Dedifferentiated amniotic fluid mesenchymal stem cell (primary cell): ENCODE results near the gene IPP.
"Not testable (repeated sequence)": the region's sequence is repeated elsewhere in the genome, so short reads cannot be mapped to it uniquely, and the experiment has no call there.

Experiments used
- DNase-seq: peaks from one replicate; pipeline ENCODE4 v3.0.0-alpha.2; 2016; ENCODE audit errors: extremely low spot score

The IPP gene

GRCh38 chr1:45739641-45740156, 10.8 kb downstream of the IPP start:
- DNase-seq, result not testable (repeated sequence)

- no peak for DNase-seq
Observed at GRCh38 chr1:45739137-45739536, 11.3 kb downstream of the IPP start.

DNA sequence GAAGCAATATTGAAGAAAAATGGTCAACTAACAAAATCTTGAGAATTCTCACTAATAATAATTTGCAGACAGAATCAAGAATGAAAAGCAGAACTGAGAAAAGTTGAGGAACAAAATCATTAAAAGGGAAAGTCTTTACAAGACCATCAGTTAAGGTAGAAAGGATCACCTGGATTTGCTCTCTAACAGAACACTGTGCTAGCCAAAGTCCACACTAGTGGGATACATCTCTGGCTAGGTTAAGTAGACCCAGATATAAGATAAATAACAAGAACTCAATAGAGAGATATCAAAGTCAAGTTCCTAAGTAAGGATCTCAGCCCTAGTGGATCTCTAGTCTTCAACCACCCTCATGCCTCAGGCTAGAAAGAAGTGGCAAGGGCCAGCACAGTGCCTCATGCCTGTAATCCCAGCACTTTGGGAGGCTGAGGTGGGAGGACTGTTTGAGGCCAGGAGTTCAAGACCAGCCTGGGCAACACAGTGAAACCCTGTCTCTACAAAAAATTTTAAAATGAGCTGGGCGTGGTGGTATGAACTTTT, 19.6 kb downstream of the IPP start:
- no peak for DNase-seq

GRCh38 chr1:45730075-45730779, 20.2 kb downstream of the IPP start:
- no peak for DNase-seq

- not testable (repeated sequence) for DNase-seq
Observed at GRCh38 chr1:45726007-45726406, 24.4 kb downstream of the IPP start.

DNA sequence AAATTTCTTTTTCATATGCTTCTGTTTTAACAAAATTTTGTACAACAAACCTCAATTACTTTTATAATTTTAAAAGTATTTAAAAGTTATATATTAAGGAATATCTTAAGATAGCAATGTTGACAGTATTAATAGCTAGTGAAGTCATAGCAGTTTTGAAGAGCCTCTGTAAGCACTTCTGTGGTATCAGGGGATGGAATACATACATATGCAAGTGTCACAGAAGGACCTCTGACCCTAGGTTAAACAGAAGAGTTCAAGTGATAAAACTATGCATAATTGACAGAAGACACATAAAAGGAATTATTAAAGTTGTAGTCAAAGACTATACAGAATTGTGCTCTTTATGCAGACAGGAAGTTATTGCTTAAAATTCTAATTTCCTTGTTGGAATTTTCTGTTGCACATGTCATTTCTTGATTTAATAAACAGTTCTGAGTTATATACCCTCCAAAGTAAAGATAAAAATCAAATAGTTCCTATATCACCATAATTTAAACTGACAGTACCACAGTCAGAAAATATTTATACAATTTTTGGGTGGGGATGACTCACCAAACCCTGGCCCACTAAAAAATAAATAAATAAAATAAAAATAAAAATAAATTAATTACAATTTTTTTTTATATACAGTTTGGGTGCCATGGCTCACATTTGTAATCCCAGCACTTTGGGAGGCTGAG, 27.1 kb downstream of the IPP start:
- DNase-seq, result peak; percentile 24

DNA sequence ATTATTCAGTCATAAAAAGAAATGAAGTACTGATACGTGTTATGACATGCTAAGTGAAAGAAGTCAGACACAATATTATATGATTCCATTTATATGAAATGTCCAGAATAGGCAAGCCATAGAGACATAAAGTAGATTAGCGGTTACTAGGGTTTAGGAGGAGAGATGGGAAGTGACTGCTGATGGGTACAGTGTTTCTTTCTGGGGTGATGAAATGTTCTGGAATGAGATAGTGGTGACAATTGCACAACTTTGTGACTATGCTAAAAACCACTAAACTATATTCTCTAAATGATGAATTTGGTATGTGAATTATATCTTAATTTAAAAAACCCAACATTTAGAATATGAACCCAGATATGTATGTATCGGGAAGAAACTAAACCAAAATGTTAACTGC, 27.6 kb downstream of the IPP start:
- no peak for DNase-seq

GRCh38 chr1:45721207-45721606, 29.2 kb downstream of the IPP start:
- DNase-seq, result peak; percentile 76

DNA sequence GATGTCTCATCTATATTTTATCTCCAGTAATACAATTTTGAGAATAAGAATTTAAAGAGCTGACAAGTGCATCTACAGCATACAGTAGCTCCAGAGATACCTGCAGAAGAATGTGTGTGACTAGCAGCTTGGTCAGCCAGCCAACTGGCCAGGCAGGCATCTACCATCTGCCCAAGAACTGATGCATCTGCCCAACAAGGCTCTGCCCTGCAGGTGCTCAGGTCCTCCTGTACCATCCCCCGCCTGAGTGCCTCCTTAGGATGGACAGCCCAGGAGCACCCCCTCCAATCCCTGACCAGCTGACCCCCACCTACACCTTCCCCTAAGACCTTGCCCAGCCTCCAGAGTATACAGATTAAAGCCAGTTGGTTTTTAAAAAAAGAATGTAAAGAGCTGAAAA, 32.2 kb downstream of the IPP start:
- DNase-seq, result no peak

DNA sequence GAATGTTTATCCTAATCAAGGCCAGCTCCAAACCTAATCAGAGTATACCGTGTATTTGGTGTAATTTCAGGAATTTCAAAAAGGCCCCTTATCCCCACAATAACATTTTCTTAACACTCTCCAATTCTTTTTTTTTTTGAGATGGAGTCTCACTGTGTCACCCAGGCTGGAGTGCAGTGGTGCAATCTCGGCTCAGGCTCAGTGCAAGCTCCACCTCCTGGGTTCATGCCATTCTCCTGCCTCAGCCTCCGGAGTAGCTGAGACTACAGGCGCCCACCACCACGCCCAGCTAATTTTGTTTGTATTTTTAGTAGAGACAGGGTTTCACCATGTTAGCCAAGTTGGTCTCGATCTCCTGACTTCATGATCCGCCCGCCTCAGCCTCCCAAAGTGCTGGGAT, 33.1 kb downstream of the IPP start:
- DNase-seq, result not testable (repeated sequence)

DNA sequence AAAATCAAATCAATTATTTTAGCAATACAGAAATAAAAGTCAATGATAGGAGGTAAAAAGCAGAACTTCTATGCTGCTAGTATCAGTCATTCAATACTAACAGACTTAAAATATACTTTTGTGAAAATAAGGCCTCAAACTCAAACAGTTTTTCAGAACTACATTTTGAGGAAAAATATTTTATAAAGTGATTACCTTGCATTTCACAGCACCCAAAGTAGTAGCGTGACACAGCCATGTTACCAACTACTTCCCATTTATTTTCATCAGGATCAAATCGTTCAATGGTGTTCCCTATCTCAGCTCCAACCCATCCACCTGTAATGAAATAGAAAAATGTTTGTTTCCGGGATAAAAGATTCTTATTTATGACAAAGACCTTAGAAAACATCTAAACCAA, 33.8 kb downstream of the IPP start:
- no peak for DNase-seq

DNA sequence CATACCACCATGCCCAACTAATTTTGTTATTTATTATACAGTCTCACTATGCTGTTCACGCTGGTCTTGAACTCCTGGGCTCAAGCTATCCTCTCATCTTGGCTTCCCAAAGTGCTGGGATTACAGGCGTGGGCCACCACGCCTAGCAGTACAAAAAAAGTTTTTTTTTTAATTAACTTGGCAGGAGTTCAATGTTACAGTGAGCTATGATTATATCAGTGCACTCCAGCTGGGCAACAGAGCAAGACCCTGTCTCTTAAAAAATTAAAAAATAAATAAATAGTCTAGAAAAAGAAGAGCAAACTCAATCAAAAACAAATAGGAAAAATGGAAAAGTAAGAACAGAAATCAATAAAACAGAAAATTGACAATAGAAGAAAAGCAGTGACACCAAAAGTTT, 36.7 kb downstream of the IPP start:
- no peak for DNase-seq

DNA sequence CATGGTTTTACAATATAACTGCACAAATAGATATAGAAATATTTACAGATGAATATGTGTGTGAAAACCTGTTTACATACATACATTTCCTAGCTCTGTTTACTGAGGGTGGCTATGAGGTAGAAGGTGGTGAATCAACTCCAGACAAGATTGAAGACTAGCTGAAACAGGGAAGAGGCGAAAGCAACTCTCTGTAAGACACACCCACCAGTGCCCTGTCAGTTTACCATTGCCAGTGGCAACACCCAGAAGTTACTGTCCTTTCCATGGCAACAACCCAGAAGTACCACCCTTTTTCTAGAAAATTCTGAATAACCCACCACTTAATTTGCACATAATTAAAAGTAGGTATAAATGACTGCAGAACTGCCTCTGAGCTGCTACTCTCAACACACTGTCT, 45.8 kb downstream of the IPP start:
- no peak for DNase-seq

DNA sequence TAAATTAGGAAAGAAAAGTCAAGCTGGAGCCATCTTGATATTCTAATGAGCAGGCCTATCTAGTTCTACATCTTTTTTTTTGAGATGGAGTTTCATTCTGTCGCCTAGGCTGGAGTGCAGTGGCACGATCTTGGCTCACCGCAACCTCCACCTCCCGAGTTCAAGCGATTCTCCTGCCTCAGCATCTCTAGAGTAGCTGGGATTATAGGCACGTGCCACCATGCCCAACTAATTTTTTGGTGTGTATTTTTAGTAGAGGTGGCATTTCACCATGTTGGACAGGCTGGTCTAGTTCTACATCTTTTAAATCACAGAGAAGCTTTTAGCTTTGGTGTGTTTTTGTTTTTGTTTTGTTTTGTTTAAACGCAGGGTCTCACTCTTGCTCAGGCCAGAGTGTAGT, 55.6 kb downstream of the IPP start:
- no peak for DNase-seq

GRCh38 chr1:45693811-45694210, 56.6 kb downstream of the IPP start:
- not testable (repeated sequence) for DNase-seq

DNA sequence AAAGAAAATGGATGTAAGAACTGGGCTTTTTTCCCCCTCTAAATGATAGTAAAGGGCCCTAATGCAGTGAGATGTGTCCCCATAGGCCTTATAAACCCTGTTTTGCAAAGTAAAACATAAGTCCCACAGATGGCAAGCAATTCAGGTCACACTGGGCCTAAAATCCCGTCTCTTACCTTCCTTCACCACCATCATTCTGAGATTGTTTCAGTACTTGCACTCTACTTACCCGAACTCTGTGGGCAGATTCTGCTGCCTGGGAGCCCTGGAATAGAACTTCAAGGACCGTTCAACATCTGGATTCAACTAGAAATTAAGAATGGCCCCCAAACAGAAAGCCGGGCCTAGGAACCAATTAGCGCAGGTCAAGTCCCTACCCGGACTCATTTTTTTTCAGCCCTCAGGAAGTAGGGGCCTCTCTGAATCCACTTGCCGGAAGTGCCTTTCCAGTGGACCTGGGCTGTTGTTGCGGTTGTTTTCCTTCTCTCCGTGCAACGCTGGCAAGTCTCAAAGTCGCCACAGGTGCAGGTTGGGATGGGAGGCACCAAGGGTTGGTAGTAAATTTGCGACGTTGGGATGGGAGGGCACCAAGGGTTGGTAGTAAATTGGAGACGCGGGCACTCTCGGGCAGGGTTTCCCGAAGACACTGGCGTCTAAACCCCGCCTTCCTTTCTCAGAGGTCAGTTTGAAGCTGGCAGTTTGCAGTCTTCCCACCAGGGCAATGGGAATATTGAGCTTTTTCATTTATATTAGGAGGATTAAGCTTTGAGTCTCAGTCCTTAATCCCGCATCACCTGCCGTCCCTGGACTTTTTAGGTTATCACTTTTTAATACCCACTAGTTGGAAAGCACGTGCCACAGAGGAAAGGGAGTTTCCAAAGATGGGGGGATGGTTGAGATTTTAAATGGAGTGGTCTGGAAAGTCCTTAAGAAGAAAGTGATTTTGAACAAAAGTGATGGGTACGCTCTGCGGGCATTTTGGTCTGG, 62.4 kb downstream of the IPP start, which contains the start of gene TMEM69:
TMEM69 (plus strand) TSS at position 428 of the 987 bp plus-strand sequence. CDS start 2,888 bp downstream, outside the sequence.
- peak; percentile 92 for DNase-seq

GRCh38 chr1:45687014-45687753, 63.3 kb downstream of the IPP start:
- peak; percentile 98 for DNase-seq

DNA sequence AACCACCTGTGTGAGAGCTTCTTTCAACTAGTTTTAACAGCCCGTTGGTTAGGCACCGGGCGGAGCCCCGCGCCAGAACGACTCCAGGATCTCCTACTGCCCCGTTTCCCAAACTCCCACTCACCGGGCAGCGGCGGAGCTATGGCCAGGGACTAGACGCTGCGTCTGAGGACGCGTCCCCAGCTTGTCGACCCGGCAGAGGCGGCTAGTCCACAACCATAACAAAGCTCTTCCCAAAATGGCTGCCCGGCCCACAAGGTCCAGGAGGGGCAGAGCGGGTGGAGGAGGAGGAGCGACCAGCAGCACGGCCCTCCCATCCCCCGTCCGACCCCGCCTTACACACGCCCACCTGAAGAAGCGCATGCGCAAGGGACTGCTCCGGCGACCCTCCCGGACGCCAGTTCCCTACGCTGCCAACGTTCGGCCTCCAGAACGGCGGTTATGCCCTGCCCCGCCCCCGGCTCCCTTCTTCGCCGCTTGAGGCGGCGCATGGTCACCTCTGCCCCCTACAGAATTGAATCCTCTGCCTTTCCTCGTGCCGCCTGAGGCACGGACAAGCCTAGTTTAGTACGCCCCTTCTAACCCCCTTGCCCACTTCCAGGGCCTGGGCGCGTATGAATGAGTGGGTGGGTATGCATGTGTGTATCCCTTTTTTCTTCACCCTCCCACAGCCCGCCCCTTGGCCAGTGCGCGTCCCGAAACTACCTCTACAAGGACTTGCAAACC, 64.0 kb downstream of the IPP start, which contains the start of gene GPBP1L1:
GPBP1L1 (minus strand) TSS at position 246 of the 726 bp plus-strand sequence. CDS start 27,446 bp downstream, outside the sequence.
- DNase-seq, result peak; percentile 95

GRCh38 chr1:45686015-45686287, 64.5 kb downstream of the IPP start:
- DNase-seq, result peak; percentile 22

- DNase-seq, result no peak
Observed at GRCh38 chr1:45685308-45686014, 65.0 kb downstream of the IPP start.
